Measurements from ENCODE around the gene SRP68. TPM values are rescaled to one million over a fixed set of nuclear protein-coding genes. Genes with fewer than 3 reads are reported as not detected.

SRP68 gene
- total and polyA plus RNA-seq, 9 of the 15 experiments (the other 6 are each of a cell fraction or from before 2014, with no cell fraction given), result 29.4 to 92.6 (median 36.2) TPM

DNA sequence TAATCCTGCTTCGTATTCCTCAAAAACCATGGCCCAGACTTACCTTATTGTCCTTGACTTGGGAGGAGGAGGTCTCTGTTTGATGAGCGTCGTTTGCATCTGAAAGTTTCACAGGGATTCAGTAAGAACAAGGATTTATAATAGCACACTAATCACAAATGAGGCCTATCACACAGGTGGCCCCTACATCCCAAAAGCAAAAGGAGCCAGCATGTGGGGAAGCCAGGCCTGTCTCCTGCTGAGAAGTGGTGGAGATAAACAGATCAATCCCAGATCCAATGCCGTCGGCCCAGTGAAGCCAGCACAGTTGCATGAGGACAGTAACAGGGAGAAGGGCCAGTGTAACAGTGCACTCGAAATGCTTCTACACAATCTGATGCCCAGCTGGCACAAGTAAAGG, 31.9 kb downstream of the SRP68 start (continued):
- TF ChIP-seq RERE (CRISPR knock-in tag; IDR thresholded peaks at IDR 0.05; ENCODE audit: borderline replicate concordance), result no peak
- TF ChIP-seq CHD2 (IDR thresholded peaks at IDR 0.05; ENCODE audit: low read depth, low read length), result no peak
- TF ChIP-seq GATA2 (CRISPR knock-in tag; IDR thresholded peaks at IDR 0.05), result no peak
- no peak for TF ChIP-seq MXI1 (IDR thresholded peaks at IDR 0.05; ENCODE audit: low read depth, low read length)
- no peak for TF ChIP-seq ZC3H8 (IDR thresholded peaks at IDR 0.05)
- no peak for TF ChIP-seq ZNF263 (CRISPR knock-in tag; IDR thresholded peaks at IDR 0.05; ENCODE audit: borderline replicate concordance)
- TF ChIP-seq MCM5 (IDR thresholded peaks at IDR 0.05; ENCODE audit: low read depth), result no peak
- no peak for TF ChIP-seq ZNF77 (CRISPR knock-in tag; IDR thresholded peaks at IDR 0.05)
- TF ChIP-seq HLTF (IDR thresholded peaks at IDR 0.05), result no peak
- TF ChIP-seq MCM7 (IDR thresholded peaks at IDR 0.05), result no peak
